SK-N-MC (cell line): ENCODE data around the gene SF3A2.

Source experiments
- EZH2 ChIP-seq: fragments of 200-600 bp; sonication (generic); IDR thresholded peaks from one replicate; pipeline ENCODE4 v1.6.1; 2017; ENCODE audit warnings: antibody characterized with exemption
- FOXP2 ChIP-seq: optimal IDR thresholded peaks from 2 replicates; pipeline ENCODE3; 2011; ENCODE audit warnings: mild to moderate bottlenecking, moderate library complexity; ENCODE audit not compliant: insufficient read depth; ENCODE audit errors: extremely low read length, control extremely low read depth

DNA sequence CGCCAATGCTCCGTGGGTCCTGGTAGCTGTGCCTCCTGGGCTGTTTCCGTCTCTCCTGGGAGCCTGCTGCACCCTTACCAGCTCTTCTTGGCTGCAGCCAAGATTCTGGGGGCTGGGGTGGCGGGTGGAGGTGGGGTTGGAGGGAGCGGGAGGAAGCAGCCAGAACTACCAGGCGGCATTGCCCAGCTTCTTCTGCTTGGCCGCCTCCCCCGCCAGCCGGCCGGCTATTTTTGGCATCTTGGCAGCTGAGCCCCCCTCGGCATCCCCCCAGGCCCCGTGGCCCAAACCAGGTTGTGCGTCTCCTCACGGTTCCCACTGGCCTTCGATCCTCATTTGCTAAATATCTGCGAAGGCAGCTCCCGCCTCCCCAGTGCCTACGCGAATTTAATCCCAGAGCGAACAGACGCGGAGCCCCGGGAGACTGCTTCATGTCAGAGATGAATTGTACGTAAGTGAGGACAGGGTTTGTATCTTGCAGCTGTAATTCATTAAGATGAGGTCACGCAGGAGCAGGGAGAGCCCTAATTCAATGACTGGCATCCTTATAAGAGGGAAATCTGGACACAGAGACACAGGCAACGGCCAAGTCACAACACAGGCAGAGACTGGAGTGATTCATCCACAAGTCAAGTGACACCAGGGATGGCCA, 58.2 kb downstream of the SF3A2 start:
- TF ChIP-seq EZH2 (no peak), FOXP2 (no peak)
